HG02642 (cell line): ENCODE measurements around the gene DNAH5.
"Not testable (repeated sequence)": the region's sequence is repeated elsewhere in the genome, so short reads cannot be mapped to it uniquely, and the experiment has no call there.

Experiments used
- ATAC-seq: cut with Tn5 transposase; IDR thresholded peaks from one replicate; pipeline ENCODE4 v1.9.1; 2021; ENCODE audit warnings: mild to moderate bottlenecking; ENCODE audit not compliant: unreplicated experiment, poor library complexity

DNAH5 gene, protein sequence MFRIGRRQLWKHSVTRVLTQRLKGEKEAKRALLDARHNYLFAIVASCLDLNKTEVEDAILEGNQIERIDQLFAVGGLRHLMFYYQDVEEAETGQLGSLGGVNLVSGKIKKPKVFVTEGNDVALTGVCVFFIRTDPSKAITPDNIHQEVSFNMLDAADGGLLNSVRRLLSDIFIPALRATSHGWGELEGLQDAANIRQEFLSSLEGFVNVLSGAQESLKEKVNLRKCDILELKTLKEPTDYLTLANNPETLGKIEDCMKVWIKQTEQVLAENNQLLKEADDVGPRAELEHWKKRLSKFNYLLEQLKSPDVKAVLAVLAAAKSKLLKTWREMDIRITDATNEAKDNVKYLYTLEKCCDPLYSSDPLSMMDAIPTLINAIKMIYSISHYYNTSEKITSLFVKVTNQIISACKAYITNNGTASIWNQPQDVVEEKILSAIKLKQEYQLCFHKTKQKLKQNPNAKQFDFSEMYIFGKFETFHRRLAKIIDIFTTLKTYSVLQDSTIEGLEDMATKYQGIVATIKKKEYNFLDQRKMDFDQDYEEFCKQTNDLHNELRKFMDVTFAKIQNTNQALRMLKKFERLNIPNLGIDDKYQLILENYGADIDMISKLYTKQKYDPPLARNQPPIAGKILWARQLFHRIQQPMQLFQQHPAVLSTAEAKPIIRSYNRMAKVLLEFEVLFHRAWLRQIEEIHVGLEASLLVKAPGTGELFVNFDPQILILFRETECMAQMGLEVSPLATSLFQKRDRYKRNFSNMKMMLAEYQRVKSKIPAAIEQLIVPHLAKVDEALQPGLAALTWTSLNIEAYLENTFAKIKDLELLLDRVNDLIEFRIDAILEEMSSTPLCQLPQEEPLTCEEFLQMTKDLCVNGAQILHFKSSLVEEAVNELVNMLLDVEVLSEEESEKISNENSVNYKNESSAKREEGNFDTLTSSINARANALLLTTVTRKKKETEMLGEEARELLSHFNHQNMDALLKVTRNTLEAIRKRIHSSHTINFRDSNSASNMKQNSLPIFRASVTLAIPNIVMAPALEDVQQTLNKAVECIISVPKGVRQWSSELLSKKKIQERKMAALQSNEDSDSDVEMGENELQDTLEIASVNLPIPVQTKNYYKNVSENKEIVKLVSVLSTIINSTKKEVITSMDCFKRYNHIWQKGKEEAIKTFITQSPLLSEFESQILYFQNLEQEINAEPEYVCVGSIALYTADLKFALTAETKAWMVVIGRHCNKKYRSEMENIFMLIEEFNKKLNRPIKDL (N-terminal part only)

DNA sequence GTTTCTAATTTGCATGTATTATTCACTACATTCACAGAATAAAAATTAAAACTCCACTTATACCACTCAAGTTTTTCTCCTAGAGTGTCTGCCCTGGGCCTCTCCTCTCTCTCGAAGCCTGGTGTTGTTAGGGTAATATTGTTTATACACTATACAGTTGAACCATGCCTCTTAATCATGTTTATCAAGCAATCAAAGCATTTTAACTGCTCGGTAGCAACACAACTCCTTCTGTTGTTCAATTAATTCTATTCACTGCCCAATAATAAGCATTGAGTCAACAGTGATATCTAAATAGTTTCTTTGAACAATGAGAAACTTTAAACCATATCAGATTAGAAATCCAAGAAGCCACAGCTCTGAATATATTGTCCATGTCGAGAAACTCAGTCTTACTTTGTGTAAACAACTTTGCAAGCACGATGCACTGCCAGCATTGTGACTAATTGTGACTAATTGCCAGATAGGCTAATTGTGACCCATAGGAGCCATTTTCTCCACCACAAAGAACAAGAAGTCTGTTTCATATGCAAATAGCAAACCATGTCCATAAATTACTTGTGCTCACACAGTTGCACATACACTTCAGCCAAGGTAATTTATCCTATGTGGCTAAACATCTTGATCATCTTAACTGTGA lies at the start of gene DNAH5:
DNAH5 (minus strand) TSS at position 129 of the 640 bp plus-strand sequence. CDS start 250 bp downstream, outside the sequence.
- ATAC-seq: no peak

DNA sequence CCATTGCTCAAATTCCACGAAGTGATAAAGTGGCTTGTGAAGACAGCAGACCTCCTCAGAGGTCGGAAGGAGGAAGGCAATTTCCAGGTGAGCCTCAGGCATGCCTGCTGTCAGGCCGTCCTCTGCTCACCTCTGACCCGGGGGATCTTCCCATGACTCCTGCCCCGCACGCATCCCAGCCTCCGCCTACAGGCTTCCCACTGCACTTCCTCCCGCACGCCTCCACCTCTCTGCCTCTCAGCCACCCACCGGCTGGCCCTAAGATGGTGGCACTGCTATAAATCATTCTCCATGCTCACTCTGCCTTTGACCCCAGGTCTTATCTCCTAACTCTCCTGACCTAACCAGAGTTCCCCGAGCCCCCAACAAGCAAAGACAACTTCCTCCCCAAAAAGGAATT lies 49.4 kb upstream of the DNAH5 start:
- no peak for ATAC-seq

DNA sequence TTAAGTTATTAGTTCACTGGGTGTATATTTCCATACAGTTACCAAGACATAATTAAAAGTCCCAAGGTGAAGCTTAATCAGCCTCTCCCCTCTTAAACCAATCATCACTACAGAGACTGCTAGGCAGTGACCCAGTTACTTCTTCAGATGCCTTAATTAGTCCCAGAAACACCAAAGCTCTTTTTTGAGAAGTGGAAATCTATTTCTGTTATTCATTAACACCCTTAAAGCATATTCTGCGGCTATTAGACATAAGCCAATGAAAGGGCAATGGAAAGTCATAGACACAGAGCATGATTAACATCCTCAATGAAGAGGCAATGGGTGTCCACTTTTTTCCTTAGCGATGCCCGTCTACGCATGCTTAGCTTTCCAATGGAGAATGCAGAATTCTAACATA lies 48.3 kb upstream of the DNAH5 start:
- no peak for ATAC-seq

DNA sequence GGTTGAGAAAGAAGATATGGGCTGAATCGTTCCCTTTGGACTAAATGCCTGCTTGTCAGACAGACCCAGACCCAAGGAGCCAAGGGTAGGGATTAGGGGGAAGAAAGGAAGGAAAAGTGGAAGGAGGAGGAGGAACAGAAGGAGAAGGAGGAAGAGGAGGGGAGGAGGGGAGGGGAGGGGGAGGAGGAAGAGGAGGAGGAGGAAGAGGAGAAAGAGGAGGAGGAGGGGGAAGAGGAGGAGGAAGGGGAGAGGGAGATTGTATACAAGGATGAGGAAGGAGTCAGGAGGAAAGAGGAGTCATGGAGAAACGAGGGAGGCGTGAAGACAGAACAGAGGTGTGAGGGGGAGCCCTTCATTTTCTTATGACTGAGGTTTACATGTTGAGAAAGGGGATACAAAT lies 46.9 kb upstream of the DNAH5 start:
- ATAC-seq: no peak

DNA sequence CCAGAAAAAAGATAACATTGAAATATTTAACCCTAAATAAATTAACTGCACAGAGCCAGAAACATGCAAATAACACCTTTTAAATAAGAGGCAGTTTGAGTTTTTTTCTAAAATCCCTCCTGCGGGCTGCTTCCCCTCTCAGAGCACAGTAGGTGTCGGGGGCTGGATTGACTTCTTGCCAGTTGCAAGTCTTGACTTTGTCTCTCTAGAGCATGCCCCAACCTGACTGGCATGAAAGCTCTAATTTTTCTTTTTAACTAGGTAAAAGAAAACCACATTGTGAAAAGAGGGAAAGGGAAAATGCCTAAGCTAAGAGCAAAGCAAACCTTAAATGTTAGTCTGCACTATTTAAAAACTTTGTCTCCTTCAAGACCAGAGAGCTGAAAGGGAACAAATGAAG lies 46.4 kb upstream of the DNAH5 start:
- ATAC-seq: no peak

DNA sequence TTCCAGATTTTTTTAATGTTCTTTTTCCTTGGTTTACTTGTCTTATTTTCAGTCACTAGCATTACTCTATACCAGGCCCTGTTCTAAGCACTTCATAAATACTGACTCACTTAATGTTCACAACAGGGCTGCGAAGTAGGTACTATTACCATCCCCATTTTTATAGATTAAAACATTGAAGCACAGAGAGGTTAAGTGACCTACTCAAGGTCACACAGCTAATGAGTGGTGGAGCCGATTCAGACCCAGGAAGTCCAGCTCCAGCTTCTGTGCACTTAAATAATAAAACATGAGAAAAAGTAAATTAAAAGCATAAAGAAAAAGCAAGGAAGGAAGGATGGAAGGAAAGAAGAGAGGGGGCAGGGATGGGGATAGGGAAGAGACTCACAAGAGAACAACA lies 45.3 kb upstream of the DNAH5 start:
- no peak for ATAC-seq

DNA sequence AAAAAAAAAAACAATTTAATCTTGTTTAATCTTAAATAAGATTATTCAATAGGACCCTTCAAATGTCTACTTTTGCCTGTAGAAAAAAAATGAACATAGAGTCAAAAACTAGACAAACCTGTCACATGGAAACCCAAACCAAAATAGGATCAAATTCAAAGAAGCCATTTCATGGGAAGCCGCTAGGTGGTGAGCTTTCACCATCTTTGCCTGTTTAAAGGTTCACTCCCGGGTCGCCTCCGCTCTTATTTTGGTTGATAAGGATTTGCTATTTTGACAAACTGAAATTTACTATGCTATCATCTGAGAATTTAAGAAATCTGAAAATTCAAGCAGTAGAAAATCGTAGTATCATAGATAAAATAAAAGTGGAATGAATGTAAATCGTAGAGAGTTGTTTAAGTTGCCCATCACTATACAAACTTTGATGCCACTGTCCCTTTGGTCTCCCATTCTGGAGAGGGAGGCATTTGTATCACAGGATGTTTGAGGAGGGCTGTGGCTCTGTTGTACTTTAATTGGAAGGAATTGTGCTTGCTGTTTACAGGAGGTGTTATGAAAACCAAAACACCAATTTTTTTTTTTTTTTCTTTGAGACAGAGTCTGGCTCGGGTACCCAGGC lies 43.5 kb upstream of the DNAH5 start:
- peak; percentile 71 for ATAC-seq

DNA sequence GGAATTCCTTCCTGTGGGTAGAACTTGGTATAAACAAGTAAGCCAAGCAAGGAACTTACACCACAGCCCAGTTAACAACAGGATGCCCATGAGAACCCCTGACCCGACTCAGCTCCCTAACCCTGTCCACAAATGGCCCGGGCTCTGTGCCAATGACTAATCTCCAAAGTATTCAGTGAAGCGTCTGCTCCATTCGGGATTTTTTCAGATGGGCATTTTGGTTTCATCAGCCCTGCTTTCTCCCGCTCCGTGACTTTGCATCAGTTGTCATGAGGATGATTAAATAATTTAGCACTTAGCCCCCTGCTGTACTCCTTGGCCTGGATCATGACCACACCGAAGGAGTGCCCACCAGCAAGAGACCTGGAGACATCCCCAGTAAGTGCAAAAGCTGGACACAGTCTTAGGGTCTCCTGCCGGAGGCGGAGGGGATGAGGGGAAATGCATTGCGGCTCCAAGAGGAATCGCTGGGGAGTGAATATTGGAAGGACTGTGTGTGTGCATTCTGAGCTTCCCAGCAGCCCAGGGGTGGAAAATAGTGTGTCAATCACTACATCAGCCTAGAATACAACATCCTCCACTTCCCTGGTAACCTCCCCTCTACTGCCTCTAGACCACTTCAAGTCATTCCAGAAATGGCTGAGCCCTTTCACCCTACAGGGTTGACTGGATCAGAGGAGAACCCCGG lies 41.4 kb upstream of the DNAH5 start:
- no peak for ATAC-seq

DNA sequence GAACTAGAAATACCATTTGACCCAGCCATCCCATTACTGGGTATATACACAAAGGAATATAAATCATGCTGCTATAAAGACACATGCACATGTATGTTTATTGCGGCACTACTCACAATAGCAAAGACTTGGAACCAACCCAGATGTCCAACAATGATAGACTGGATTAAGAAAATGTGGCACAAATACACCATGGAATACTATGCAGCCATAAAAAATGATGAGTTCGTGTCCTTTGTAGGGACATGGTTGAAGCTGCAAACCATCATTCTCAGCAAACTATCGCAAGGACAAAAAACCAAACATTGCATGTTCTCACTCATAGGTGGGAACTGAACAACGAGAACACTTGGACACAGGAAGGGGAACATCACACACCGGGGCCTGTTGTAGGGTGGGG lies 40.4 kb upstream of the DNAH5 start:
- not testable (repeated sequence) for ATAC-seq

DNA sequence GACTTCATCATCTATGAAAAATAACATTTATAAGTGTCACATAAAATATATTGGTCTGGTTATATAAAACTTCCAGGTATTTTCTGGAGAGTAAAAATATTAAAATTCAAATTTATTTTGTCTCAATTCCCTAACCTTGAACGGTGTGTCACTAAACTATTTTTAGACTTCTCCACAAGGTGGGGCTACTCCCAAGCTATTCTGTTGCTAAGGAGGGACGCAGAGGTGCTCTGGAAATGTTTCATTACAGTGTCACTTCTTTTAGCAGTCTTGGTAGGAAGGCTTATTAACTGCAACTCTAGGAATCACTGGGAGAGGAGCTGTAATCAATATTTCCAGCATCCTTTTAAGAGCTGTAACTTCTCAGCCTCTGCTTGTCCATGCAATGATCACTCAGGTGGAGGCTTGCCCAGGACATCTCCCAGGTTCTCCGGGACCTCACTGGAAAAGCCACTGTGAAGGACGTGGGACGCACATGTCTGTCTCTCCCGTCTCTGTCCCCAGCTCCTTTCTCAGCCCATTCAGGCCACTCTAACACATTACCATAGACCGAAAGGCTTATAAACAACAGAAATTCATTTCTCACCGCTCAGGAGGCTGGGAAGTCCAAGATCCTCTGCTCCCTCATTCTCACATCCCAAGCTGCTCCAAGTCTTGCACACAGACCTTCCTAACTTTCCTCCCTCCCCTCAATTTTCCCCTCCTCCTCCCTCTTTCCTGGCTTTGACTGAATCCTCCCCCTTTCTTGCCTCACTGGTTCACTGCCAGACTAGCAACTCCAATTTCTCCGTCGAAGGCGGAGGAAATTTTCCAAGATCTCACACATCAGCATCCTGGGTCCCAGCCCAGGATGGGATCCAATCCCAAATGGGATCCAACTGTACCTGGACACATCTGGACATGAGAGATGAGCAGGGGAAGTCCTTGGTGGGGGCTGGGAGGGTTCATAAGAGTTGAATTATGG lies 32.7 kb upstream of the DNAH5 start:
- ATAC-seq: no peak

DNA sequence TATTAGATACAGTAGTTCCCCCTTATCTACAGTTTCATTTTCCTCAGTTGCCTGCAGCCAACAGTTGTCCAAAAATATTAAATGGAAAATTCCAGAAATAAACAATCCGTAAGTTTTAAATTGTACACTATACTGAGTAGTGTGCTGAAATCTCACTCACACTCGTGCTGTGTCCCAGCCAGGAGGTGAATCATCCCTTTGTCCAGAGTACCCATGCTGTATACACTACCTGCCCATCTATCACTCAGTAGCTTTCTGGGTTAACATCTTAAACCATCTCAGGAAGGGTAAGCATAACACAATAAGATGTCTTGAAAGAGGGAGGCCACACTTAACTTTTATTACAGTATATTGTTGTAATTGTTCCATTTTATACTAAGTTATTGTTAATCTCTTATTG lies 31.7 kb upstream of the DNAH5 start:
- no peak for ATAC-seq

DNA sequence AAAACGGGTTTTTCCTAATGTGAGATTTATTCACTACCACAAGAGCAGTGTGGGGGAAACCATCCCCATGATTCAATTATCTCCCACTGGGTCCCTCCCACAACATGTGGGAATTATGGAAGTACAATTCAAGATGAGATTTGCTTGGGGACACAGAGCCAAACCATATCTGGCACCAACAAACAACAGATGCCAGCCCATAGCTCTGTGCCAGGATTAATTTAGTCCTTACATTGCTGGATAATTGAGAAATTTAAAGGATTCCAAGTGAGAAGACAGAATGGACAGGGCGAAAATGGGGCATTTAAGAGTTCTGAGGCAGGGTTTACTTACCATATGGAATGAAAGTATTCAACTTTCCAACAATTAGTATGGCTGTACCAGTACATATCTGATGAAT lies 30.8 kb upstream of the DNAH5 start:
- no peak for ATAC-seq

DNA sequence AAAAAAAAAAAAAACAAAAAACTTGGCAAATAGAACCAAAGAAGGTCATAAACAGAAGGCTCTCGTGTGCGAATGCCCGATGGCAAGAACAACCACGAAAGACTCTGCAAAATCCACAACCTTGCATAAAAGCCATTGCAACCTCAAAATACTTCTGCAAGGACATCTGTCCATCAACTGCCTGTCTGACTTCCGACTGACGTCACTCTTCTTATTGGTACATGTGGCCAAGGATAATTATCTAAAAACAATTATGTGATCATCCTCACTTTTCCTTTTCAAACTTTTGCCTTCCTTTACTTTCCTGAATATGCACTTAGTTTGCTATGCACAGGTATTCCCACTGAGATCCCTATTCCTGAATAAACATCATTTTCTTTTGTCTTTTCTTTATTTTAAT lies 29.2 kb upstream of the DNAH5 start:
- ATAC-seq: no peak

DNA sequence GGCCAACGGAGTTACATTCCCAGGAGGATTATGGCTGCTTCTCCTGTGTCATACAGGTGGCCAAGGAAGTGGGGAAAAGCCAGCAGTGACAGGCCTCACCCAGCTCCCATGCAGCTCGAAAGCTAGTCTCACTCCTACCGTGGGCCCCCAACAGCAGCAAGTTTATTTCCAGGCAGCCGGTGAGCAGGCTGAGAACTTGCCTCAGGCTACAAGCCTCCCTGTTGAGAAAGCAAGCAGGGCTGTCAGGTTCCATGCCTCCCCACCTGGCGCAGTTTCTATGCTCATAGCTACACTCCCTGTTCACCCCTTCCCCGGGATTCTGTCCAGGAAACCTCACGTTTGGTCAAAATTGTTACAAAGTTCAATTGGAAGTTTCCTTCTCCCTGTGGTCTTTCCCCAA lies 27.5 kb upstream of the DNAH5 start:
- no peak for ATAC-seq

DNA sequence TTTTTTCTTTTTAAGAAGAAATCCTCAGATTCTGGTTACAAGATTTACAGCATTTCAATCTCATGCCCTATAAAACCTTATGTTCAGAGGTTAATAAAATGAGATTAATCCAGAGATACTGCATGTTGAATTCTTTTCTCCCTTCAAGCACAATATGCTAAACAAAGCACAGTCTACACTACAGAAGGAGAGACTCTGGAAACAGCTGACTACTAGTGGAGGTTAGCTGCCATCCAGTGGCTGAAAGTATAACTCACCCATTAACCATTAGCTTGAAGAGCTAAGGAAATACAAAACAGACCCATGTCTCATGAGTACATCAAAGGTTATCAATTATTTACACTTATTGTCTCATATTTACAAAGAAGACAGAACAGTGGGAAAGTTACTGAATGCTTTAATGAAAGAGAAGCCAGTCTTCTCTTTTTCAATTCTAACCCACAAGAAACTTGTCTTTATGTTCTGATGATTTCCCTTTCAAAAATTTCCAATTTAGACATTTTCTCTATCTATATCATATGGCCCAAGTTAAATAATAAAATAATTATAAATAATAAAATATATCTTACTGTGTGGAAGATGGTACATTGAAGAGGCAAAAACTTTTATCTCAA lies 12.7 kb upstream of the DNAH5 start:
- ATAC-seq: peak; percentile 95

DNA sequence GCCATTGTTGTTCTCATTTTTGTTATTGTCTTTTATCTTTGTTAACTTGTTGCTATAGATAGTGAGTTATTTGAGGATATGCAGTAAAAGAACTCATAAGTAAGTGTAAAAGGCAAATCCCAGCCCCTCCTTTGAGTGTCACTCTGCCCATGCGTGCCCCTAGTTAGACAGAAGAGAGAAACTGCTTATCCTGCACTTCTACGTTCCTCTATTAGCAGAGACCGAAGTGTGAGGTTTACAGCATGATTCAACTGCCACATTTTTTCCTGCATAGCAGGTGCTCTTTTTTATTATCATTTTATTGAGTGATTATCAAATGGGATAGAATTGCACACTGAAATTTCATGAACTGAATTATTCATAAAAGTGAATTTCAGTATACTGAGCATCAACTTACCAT lies 12.0 kb upstream of the DNAH5 start:
- ATAC-seq: no peak

DNA sequence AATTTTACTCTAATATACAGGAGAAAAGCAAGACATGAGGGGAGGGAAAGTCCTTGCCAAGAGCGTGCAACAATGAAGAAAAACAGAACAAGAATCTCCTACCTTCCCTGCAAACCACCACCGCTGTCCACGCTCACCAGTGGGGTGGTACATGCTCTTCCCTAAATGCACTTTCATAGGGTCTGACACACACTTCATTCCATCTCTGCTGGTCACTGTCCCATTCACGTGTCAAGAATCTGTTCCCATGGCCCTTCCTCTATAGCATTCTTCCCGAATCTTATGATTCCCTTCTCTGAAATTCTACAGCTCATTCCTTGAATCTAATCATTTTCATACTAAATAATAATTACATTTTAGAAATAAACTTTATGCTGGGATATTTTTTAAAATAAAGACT lies 11.4 kb upstream of the DNAH5 start:
- ATAC-seq: no peak

DNA sequence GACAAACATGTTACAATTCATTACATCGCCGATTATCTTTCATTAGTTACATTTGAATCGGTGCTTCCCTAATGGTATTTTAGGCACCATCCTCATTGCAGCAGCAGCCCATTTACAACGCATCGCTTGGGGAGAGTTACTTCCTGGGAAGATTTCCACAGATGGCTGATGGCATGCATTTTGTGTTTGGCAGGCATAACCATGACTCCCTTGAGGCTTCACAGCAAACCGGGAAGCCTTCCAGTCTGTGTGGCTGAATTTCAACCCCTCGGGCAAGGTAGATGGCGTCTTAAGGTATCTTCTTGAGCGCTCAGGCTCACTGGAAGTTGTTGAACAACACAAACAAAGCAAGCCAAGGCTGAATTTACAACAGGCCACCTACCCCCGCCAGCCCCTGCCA lies 1.6 kb upstream of the DNAH5 start:
- no peak for ATAC-seq
